Left ventricle myocardium superior (tissue), 1 donor: ENCODE measurements around the gene PLAA. TPM values are rescaled to one million over a fixed set of nuclear protein-coding genes. Genes with fewer than 3 reads are reported as not detected.
A peak's percentile ranks its signal among the peaks of the same experiment; 100 is the strongest.

Source experiments
- ATAC-seq: fragments of 200-7000 bp; cut with Tn5 transposase; one replicate; pipeline ENCODE4 v1.9.1; 2020; ENCODE audit warnings: mild to moderate bottlenecking, moderate library complexity
- DNase-seq: peaks from one replicate; pipeline ENCODE4 v3.0.0-alpha.2; 2020
- intact Hi-C: fragments of 100-400 bp; cut with micrococcal nuclease; formaldehyde crosslinking; loops from one replicate; pipeline ENCODE4 v1.11.0; 2022
- long read RNA-seq: library from polyadenylated mRNA; unstranded; transcript quantifications from one replicate; pipeline ENCODE4 v2.0.0, GENCODE V29; 2021
- total RNA-seq: library from RNA; stranded (reverse); fragmentation: NEBNext Ultra II Directional; extraction: Animal tissue kit (Norgen Biotek cat#: 25700); gene quantifications from one replicate; pipeline ENCODE4 v1.2.1, GENCODE V29; 2021
- donor health status: DM: no; HTN: yes; CAD: no; lungs with severe emphysema.

The PLAA gene
- 33.8 TPM for total RNA-seq
- long read RNA-seq, full-length matches to known transcripts: 82 of 88 reads
- long read RNA-seq, partial matches to known transcripts: 0 of 88 reads
- long read RNA-seq, other reads (novel, unspliced or antisense): 6 of 88 reads

- ATAC-seq: peak; percentile 100
Measured at GRCh38 chr9:26946753-26947727, at the start of gene PLAA. Gene PLAA, minus strand, starts transcription at chr9:26947242. Its CDS starts 197 bp downstream, at chr9:26947045.

DNA sequence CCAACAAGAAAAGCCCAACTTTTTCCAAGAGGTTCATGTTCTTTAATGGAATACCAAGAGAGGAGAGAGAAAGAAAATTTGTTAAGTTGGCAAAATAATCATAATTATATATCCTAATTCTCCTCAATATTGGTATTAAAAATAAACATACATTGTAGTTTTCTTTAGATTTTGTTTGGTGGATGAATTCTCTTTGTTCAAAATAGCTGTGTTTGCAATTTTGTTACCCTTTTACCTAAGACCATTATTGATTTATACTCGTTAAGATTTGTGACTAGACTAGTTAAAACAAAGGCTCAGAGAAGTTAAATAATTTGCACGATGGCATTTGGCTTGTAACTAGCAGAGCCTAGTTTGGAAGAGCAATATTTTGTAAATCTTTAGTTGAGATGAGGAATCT is 48.8 kb upstream of the PLAA start:
- DNase-seq: no peak
- intact Hi-C loops: no loop called here
- no peak for ATAC-seq

More at GRCh38 chr9:26946753-26947727, at the start of gene PLAA:
- intact Hi-C loops: no loop called here
- DNase-seq: peak; percentile 92

DNA sequence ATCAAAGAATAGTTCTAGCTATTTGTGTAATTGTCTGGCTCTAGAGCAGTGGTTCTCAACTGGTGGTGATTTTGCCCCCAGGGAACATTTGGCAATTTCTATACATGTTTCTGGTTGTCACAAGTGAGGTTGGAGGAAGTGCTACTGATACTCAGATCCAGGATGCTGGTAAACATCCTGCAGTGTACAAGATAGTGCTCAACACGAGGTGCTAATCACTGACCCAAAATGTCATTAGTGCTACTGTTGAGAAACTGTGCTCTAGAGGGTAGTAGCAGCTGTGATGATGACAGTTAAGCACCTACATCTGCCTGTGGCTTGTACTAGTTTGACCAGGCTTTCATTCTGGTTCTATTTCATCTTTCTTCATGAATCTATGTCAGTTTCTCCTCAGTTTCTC is 36.3 kb upstream of the PLAA start:
- DNase-seq (no peak), ATAC-seq (no peak)
- intact Hi-C loops: no loop called here

DNA sequence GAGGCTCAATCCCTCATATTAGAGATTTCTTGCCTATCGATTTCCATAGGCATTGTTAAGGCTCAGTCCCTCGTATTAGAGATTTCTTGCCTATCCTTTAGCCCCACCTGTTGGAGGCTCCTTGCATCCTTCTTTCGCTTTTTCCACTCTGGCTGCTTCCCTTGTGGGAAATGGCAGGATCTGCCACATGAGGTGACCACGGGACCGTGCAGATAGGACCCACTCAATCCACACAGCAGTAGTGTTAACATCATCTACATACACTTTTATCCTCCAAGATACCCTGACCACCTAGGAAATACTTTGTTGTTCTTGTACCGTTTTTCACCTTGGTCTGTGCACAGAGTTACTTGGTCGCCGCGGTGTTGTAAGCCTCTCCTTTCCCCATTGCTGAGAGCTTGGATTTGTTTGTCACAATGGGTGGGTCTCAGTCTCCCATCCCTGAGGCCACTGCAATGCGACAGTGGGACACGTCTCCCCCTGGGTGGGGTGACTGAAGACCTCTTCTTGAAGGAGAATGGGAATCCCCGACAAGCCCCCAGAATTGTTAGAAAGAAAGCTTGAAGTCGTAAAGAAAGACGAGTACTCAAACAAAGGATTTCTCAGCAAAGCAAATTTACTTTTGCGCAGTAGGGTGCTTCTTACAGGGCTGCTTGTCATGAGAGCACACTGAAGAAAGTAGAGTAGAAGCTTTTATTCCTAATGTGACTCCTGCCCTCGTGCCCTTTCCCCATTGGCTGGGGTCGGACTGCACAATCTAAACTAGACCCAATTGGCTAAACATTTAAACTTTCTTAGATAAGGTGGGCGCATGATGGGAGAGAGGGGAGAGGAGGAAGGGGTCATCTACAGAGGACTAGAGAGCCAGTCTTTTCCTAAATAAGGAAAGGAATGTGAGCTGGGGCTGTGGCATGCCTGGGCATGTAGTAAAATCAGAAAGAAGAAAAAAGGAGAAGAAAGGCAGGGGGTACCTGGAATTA is 29.0 kb upstream of the PLAA start:
- intact Hi-C loops: loop anchor here (5.0 kb wide), 1 partner anchor 234 kb away; no protein-coding TSS in a partner anchor
- ATAC-seq (peak; percentile 64), DNase-seq (no peak)

GRCh38 chr9:26974927-26975326 is 27.9 kb upstream of the PLAA start:
- DNase-seq: no peak

GRCh38 chr9:26973989-26974388 is 26.9 kb upstream of the PLAA start:
- intact Hi-C loops: no loop called here
- ATAC-seq (no peak), DNase-seq (no peak)

More at GRCh38 chr9:26974927-26975326, 27.9 kb upstream of the PLAA start:
- intact Hi-C loops: loop anchor here (5.0 kb wide), 1 partner anchor 233 kb away; no protein-coding TSS in a partner anchor
- no peak for ATAC-seq

GRCh38 chr9:26971721-26972120 is 24.7 kb upstream of the PLAA start:
- ATAC-seq: no peak
- intact Hi-C loops: no loop called here
- DNase-seq: no peak

DNA sequence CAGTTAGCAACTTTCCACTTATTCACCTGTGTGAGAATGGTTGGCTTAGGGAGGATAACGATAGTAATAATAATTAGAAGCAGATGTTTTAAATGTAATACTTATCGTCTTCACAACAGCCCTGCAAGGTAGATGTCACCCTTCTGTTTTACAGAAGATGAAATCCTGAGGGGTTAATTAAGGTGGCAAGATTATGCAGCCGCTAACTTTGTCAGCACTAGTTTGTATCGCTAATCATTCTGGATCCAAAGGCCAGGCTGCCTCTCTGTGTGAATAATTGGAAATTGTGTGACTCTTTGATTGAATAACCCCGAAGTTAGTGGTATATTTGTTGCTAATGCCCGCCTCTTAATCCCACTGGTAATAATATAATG is 9.8 kb upstream of the PLAA start:
- intact Hi-C loops: no loop called here
- DNase-seq: no peak
- ATAC-seq: no peak

DNA sequence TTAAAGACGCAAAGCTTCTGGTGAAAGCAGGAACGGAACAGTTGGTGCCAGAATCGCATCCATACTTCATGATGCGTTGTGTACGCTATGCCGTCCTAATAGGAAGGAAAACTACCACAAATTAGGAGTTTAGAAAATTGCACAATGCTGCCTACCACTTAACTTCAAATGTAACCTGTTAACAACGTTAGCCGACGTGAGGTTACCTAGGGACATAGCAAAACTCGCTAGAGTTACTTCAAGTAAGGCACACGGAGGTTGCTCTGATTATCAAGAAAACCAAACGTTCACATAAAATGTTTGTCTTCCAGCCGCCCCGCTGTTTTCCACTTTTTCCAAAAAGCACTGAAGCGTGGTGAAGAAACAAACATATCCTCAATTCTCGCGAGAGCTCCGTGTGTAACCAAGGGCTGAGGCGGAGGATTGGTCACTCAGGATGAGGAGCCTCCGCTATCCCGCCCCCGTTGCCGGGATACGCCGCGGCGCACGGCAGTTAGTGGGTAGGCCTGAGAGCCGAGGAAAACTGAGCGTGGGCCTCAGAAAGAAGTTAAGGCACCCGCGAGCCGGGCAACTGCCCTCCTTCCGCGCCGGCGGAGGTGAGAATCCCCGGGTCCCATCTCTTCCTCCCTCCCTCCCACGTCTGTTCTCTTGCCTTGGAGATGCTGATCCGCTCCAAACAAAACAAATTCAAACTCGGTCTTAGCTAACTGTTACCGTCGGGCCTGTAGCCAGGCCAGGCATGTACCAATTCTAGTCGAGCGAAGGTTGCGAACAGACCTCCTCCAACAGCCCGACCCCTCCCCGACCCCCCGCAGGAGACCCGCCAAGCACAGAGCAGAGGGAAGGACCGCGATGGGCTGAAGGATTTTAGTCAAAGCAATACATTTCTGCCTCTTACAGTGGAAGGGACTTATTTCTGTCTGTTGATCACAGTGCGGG is 9.1 kb upstream of the PLAA start, which contains the start of gene IFT74:
Gene IFT74 (plus strand): TSS at position 492 of the 939 bp plus-strand sequence. CDS start 5,556 bp downstream, outside the sequence.
- peak; percentile 98 for DNase-seq
- intact Hi-C loops: no loop called here
- peak; percentile 100 for ATAC-seq

DNA sequence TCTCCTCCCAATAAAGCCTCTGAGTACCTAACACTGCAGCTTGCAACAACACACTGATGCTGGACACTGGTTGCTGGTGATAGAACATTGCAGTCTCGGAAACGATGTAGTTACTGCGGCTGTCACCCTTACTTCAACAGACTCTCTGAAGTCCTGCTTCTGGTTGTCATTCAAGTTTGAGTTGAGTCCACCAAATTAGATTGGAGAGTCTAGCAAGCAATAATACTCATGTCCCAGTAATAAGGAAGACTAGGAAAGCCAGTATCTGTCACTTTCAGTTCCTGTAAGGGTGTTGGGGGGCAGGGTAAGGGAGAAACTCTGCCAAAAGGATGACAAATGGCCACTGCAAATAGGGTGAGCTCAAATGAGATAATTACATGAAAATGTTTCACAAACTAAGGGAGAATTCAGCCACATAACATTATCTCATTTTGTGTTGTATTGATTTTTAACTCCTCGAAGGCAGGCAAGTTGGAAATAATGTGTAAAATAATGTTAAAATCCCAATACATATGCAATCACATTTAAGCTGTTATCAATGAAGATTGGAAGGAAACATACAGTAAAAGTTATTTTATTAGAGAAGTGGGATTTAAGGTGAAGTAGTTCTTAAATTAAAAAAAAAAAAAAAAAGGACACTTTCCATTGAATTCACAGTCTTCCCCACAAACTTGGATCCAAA is 8.3 kb upstream of the PLAA start:
- ATAC-seq (peak; percentile 41), DNase-seq (no peak)
- intact Hi-C loops: no loop called here

DNA sequence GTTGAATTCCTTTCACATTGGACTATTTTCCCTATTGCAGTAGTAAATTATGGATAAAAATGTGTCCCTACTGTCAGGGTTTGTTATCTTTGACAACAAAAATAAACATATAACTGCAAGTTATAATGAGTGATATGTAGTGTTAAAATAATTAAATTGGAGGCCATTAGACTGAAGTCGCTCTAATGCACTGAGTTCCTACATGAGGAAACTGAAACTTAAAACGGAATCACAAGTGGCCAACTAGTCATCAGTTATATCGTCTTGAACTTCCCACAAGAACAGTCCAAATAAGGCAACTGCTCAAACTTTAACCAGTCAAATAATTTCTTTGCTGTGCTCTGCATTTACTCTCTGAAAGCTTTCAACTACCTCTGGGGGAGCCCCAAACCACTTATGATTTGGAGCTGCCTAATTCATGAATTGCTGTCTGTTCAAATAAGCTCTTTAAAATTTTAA is 7.0 kb upstream of the PLAA start:
- intact Hi-C loops: no loop called here
- no peak for ATAC-seq
- no peak for DNase-seq

GRCh38 chr9:26951794-26952193 is 4.8 kb upstream of the PLAA start:
- ATAC-seq: no peak
- no peak for DNase-seq
- intact Hi-C loops: no loop called here

DNA sequence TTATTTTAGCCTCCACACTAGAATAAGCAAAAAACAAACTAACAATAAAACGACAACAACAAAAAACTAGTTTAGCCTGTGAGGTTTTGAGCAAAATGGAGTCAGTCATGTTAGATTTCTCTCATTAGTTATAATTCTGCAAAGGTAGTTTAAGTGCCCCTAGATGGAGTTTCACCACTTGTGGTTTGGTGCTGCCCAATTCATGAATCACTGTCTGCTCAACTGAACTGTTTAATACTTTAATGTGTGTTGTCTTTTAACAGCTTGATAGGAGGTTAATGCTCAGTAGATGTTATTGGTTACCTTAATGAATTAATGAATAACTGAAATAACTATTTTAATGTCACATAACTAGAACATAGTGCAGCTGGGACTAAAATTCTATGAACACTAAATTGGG is 3.5 kb upstream of the PLAA start:
- ATAC-seq: no peak
- intact Hi-C loops: no loop called here
- DNase-seq: no peak

- intact Hi-C loops: no loop called here
Measured at GRCh38 chr9:26949637-26950069, 2.6 kb upstream of the PLAA start.

DNA sequence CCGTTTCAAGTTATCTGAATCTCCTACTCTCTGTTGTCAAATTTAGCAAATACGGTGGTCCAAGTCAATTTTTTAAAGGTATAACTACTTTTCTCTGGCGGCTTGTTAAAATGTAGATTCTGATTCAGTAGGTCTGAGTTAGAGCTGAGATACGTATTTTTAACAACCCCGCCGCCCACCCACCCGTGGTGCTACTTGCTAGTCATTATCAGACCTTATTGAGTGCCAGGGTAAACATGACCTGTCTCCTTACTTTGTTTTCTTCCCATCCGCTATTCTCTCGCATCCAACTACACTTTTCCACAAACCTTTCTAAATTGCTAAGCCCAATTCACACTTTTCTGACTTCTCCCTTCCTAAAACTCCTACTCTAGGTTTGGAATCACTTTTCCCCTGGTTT is 694 bp upstream of the PLAA start:
- DNase-seq (no peak), ATAC-seq (no peak)
- intact Hi-C loops: no loop called here

More at GRCh38 chr9:26949637-26950069, 2.6 kb upstream of the PLAA start:
- DNase-seq (no peak), ATAC-seq (no peak)

- DNase-seq: no peak
- intact Hi-C loops: no loop called here
- ATAC-seq: no peak
Measured at GRCh38 chr9:26945591-26945990, 1.5 kb downstream of the PLAA start.

DNA sequence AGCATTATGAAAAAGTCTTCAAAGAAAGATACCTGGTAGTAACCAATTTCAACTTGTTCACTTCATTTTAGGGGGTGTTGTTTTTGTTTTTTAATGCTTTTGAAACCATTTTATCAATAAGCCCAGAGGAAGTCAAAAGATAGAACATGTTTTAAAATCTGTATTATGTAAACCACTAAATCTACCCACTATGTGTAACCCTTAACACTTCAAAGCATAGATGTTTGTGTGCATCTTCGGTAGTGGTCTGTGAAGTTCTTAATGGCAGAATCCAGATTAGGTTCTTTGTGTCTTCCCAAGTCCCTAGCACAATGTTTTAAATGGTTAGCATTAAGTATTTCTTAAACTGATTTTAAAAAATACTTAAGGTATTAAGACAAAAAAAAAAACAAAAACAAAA is 6.3 kb downstream of the PLAA start:
- DNase-seq (no peak), ATAC-seq (no peak)
- intact Hi-C loops: loop anchor here (5.0 kb wide), 1 partner anchor 48 kb away; the partner anchor contains the start of gene CAAP1
